ENCODE data around the gene S1PR1. TPM values are rescaled to one million over a fixed set of nuclear protein-coding genes. Genes with fewer than 3 reads are reported as not detected.

S1PR1 gene
- total and polyA plus RNA-seq, 2 donors (not counting 3 experiments of a cell fraction or from before 2014, with no cell fraction given), result 137 to 387 TPM

DNA sequence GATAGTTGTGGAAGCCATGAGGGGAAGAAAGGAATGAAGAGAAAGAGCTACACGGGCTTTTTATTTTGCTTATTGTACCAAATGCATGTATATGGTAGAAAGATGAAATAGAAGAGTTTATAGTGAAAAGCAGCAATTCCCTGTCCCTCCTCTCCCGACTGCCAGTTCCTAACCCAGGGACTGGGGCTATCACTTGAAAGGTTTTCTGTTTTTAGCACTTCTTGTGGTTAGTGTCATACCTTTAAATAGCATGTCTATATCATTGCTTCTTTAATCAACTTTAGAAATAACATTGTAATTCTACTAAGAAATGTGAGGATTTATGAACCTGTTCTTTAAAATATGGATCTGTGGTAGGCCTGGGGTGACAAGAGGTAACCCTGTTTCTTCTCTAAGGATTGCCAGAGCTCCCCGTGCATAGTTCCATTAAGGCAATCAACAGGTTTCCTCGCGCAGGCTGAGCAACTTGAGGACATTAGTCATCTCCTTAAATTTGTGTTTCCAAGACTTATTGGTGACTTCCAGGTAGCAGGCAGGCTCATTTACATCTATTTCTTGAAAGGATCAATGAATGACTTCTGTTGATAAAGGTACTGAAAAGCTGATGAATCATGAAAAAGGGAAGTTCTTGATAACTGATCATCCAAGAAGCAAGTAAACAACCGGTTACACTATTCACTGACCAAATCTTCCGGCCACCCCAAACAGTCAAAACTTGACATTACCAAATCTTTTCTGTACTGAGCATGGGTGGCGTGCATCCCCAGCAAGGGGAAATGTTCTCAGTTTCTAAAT lies 37.8 kb upstream of the S1PR1 start:
- ChIA-PET CTCF (interaction anchor here (1.4 to 1.7 kb wide), 3 partner anchors 9 to 90 kb away, joined by 3 to 5 read pairs (median 4); no protein-coding TSS in a partner anchor), POLR2A (no interaction called here)
- H3K9ac ChIP-seq (replicated peaks; ENCODE audit: extremely low read depth, insufficient read depth, low read length), result no peak overlapping the region
- H3K9me3 ChIP-seq (replicated peaks; ENCODE audit: control insufficient read depth, insufficient read depth, low read length), result no peaks in the 10 kb centered on the region
- no peaks in the 10 kb centered on the region for H3K9me1 ChIP-seq (replicated peaks; ENCODE audit: control insufficient read depth, extremely low read depth, insufficient read depth, low read length)
- H2AFZ ChIP-seq (ENCODE audit: low read depth, low read length), result no peak overlapping the region
- BruUV-seq (replicated peaks), result no TSS peak
- FAIRE-seq (peak; percentile 4), DNase-seq (ENCODE audit: low read depth, low spot score) (no peak)
- no peak overlapping the region for H3K4me2 ChIP-seq (ENCODE audit: insufficient read depth, low read length)
- dilution Hi-C loops (cut with MboI; ENCODE audit: extremely low pct_ligation_motif_present, low sequenced_read_pairs) (no loop called here), intact Hi-C loops (cut with micrococcal nuclease) (no loop called here)
- no peak overlapping the region for H3K27ac ChIP-seq (ENCODE audit: insufficient read depth, low read depth, low read length)
- TF ChIP-seq POLR2AphosphoS5 (IDR thresholded peaks at IDR 0.05; ENCODE audit: insufficient read depth, low read depth, low read length), result no peak
- no peak for TF ChIP-seq GATA2 (IDR thresholded peaks at IDR 0.05; ENCODE audit: insufficient read depth, insufficient read length, low read depth, low read length)
- no peak for TF ChIP-seq MYC (IDR thresholded peaks at IDR 0.05; ENCODE audit: low read depth, low read length)
- no peak for TF ChIP-seq CTCF (IDR thresholded peaks at IDR 0.05; ENCODE audit: extremely low read depth in 1 of 2, insufficient read depth in 1 of 2, low read depth in 1 of 2, low read length in 2 of 2)
- no peak for TF ChIP-seq JUN (IDR thresholded peaks at IDR 0.05; ENCODE audit: borderline replicate concordance, insufficient read depth, insufficient read length, low read depth)
- TF ChIP-seq, protein P1, sequence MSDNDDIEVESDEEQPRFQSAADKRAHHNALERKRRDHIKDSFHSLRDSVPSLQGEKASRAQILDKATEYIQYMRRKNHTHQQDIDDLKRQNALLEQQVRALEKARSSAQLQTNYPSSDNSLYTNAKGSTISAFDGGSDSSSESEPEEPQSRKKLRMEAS (IDR thresholded peaks at IDR 0.05; ENCODE audit: insufficient read depth, insufficient read length), result no peak
- TF ChIP-seq FOS (IDR thresholded peaks at IDR 0.05; ENCODE audit: borderline replicate concordance, insufficient read depth, low read length), result no peak
- no peak for TF ChIP-seq POLR2A (IDR thresholded peaks at IDR 0.05; ENCODE audit: low read depth, low read length)
- H3K36me3 ChIP-seq (ENCODE audit: control insufficient read depth in 2 of 2, extremely low read depth in 1 of 2, insufficient read depth in 2 of 2, low read length in 2 of 2), result no peaks in the 10 kb centered on the region
- no peak overlapping the region for H3K4me3 ChIP-seq (replicated peaks in 1 of 3; ENCODE audit: insufficient read depth in 1 of 3, low read depth in 1 of 3, low read length in 3 of 3)
- H3K4me1 ChIP-seq (ENCODE audit: control insufficient read depth, extremely low read depth, insufficient read depth, low read length), result no peaks in the 10 kb centered on the region
- no peaks in the 10 kb centered on the region for H3K79me2 ChIP-seq (ENCODE audit: control insufficient read depth, insufficient read depth, low read length)
- no peaks in the 10 kb centered on the region for H3K27me3 ChIP-seq (ENCODE audit: control insufficient read depth in 2 of 2, insufficient read depth in 2 of 2, low read length in 2 of 2)
- H4K20me1 ChIP-seq (replicated peaks; ENCODE audit: control insufficient read depth, extremely low read depth, insufficient read depth, low read length), result no peaks in the 10 kb centered on the region

Data from endothelial cell of umbilical vein (primary cell).